PC-3 (cell line): ENCODE data around the gene THRB. TPM values are rescaled to one million over a fixed set of nuclear protein-coding genes. Genes with fewer than 3 reads are reported as not detected.

Experiments
- ATAC-seq: fragments of 200-7000 bp; cut with Tn5 transposase; 2 replicates; pipeline ENCODE4 v1.9.1; 2020; ENCODE audit warnings: mild to moderate bottlenecking, moderate library complexity
- BruUV-seq: library from RNA; stranded (reverse); fragments of 400-500 nt; replicated peaks from 2 replicates; lab custom pipeline; 2021; lab: Mats Ljungman, UMichigan
- CTCF ChIA-PET: fragments of 300-600 bp; sonication (Branson Sonifier 250); formaldehyde crosslinking; loops from one replicate; lab custom pipeline; 2022; ENCODE audit warnings: antibody characterized with exemption; lab: Charles Lee
- POLR2A ChIA-PET: fragments of 300-600 bp; sonication (Branson Sonifier 250); formaldehyde crosslinking; loops from one replicate; lab custom pipeline; 2022; ENCODE audit warnings: antibody characterized with exemption; ENCODE audit not compliant: unreplicated experiment; lab: Charles Lee
- DNase-seq: peaks from one replicate; pipeline ENCODE4 v3.0.0-alpha.2; 2015
- H2AFZ ChIP-seq: fragments of 300-600 bp; sonication (generic); 2 replicates; pipeline ENCODE4 v1.6.0; 2016; ENCODE audit warnings: antibody characterized with exemption, low read length
- H3F3A ChIP-seq: fragments of 300-600 bp; sonication (generic); one replicate; pipeline ENCODE4 v1.6.0; 2017; ENCODE audit warnings: antibody characterized with exemption, low read length, control low read depth, mild to moderate bottlenecking; ENCODE audit not compliant: unreplicated experiment
- H3K27ac ChIP-seq: fragments of 300-600 bp; sonication (generic); 2 replicates; pipeline ENCODE4 v1.5.1; 2016; ENCODE audit warnings: mild to moderate bottlenecking, low read length
- H3K27me3 ChIP-seq: fragments of 300-600 bp; sonication (generic); 2 replicates; pipeline ENCODE4 v1.6.1; 2016; ENCODE audit warnings: low read length, mixed read lengths
- H3K36me3 ChIP-seq: fragments of 300-600 bp; sonication (generic); 2 replicates; pipeline ENCODE4 v1.6.1; 2016; ENCODE audit warnings: low read depth, mixed run types, low read length, mixed read lengths
- H3K4me1 ChIP-seq: fragments of 300-600 bp; sonication (generic); 2 replicates; pipeline ENCODE4 v1.5.1; 2016; ENCODE audit warnings: low read length; ENCODE audit not compliant: insufficient read depth
- H3K4me2 ChIP-seq: fragments of 300-600 bp; sonication (generic); 2 replicates; pipeline ENCODE4 v1.6.0; 2016; ENCODE audit warnings: low read length
- H3K4me3 ChIP-seq: fragments of 300-600 bp; sonication (generic); 2 replicates; pipeline ENCODE4 v1.5.1; 2016; ENCODE audit warnings: mild to moderate bottlenecking, low read length, mixed read lengths
- H3K79me2 ChIP-seq: fragments of 300-600 bp; sonication (generic); 2 replicates; pipeline ENCODE4 v1.6.1; 2017; ENCODE audit warnings: low read length, mixed read lengths
- H3K9ac ChIP-seq: fragments of 300-600 bp; sonication (generic); 2 replicates; pipeline ENCODE4 v1.6.0; 2016; ENCODE audit warnings: mild to moderate bottlenecking, low read length
- H3K9me2 ChIP-seq: fragments of 300-600 bp; sonication (generic); replicated peaks from 2 replicates; pipeline ENCODE4 v1.6.1; 2016; ENCODE audit warnings: mixed run types, low read length, mixed read lengths
- H3K9me3 ChIP-seq: fragments of 300-600 bp; sonication (generic); 2 replicates; pipeline ENCODE4 v1.6.1; 2016; ENCODE audit warnings: low read length, mixed read lengths
- H4K20me1 ChIP-seq: fragments of 300-600 bp; sonication (generic); 2 replicates; pipeline ENCODE4 v1.6.1; 2016; ENCODE audit warnings: low read length, mixed read lengths
- EZH2 ChIP-seq: fragments of 300-600 bp; sonication (generic); IDR thresholded peaks from one replicate; pipeline ENCODE4 v1.6.1; 2017; ENCODE audit warnings: antibody characterized with exemption, mild to moderate bottlenecking, low read length; ENCODE audit not compliant: unreplicated experiment
- EZH2phosphoT487 ChIP-seq: fragments of 300-600 bp; sonication (generic); IDR thresholded peaks from 2 replicates; pipeline ENCODE4 v1.6.1; 2018; ENCODE audit warnings: mild to moderate bottlenecking, antibody characterized with exemption, low read length, borderline replicate concordance
- intact Hi-C: fragments of 100-400 bp; cut with micrococcal nuclease; formaldehyde crosslinking; loops from 2 replicates; pipeline ENCODE4 v1.9.0; 2023
- total RNA-seq: library from RNA; depleted of rRNA; stranded (reverse); fragments of >200 nt; gene quantifications from 2 replicates; pipeline ENCODE4 v1.2.3, GENCODE V29; 2014
- TF ChIP-seq, protein P1 (sequence below): fragments of 300-600 bp; sonication (generic); conservative IDR thresholded peaks from 2 replicates; pipeline ENCODE4 v1.5.1; 2017; ENCODE audit warnings: antibody characterized with exemption, low read depth, mild to moderate bottlenecking, low read length

The THRB gene
- total RNA-seq, 1 experiment from 2014 or later, result 9.7 TPM

DNA sequence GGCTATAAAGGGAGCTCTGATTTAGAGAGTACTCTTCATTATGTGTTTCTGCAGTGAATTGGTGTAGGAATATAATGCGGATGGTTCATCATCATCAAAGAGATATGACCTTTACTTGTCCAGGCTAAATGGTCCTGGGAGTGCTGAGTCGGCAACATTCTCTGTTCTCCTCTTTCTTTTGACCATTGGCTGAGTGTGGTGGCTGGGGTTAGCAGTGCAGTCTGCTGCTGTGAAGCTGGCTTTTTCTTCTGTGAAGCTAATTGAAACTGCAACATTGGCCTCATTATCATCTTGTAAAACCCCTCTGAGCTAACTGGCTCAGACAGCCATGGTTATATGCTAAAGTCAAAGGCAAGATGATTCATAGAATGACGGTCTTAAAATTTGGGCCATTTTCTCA, 83.8 kb downstream of the THRB start:
- Histone ChIP-seq H3K27ac (no peak overlapping the region), H3K9ac (no peak overlapping the region), H2AFZ (no peak overlapping the region), H3F3A (no peaks in the 10 kb centered on the region), H3K4me2 (no peak overlapping the region), H3K27me3 (no peaks in the 10 kb centered on the region), H4K20me1 (no peaks in the 10 kb centered on the region), H3K4me1 (no peaks in the 10 kb centered on the region), H3K9me3 (no peaks in the 10 kb centered on the region), H3K36me3 (no peaks in the 10 kb centered on the region), H3K79me2 (no peaks in the 10 kb centered on the region), H3K4me3 (no peak overlapping the region), H3K9me2 (no peaks in the 10 kb centered on the region)
- BruUV-seq, result no TSS peak
- CTCF ChIA-PET, result no interaction called here
- ATAC-seq (no peak), DNase-seq (no peak)
- intact Hi-C loops, result no loop called here
- POLR2A ChIA-PET, result no interaction called here
- TF ChIP-seq EZH2, result no peak
- TF ChIP-seq, protein P1, sequence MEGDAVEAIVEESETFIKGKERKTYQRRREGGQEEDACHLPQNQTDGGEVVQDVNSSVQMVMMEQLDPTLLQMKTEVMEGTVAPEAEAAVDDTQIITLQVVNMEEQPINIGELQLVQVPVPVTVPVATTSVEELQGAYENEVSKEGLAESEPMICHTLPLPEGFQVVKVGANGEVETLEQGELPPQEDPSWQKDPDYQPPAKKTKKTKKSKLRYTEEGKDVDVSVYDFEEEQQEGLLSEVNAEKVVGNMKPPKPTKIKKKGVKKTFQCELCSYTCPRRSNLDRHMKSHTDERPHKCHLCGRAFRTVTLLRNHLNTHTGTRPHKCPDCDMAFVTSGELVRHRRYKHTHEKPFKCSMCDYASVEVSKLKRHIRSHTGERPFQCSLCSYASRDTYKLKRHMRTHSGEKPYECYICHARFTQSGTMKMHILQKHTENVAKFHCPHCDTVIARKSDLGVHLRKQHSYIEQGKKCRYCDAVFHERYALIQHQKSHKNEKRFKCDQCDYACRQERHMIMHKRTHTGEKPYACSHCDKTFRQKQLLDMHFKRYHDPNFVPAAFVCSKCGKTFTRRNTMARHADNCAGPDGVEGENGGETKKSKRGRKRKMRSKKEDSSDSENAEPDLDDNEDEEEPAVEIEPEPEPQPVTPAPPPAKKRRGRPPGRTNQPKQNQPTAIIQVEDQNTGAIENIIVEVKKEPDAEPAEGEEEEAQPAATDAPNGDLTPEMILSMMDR, result no peak
- no peak for TF ChIP-seq EZH2phosphoT487

DNA sequence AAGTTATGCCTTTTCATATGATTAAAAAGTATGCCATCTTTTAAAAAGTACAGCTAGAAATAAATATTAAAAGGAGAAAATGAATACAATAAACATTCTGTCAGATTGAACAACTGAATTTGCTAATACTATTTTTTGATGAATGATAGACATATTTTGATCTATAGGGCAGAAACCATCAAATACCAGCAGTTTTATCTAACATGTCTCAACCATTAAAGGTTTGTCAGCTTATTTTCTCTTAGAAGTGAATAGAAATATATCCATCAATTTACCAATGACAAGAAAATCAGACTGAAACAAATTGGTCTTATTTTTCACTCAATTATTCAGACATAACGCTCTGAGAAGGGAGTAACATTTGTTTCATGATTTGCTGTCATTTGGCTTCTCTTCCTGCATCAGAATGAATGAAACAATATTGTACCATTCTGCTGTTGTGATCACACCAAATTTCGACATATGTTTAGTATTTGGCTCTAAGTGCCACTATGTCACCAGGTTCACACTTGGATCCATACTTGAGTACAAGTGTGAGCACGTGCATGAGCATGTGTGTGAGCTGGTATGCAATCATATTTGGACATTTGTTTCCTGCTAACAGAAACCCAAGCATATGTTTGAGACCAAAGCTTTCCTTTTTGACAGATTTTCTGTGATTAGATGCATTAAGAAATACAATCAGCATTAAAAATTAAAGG, 86.5 kb downstream of the THRB start:
- intact Hi-C loops, result no loop called here
- Histone ChIP-seq H3F3A (no peaks in the 10 kb centered on the region), H3K9me3 (no peaks in the 10 kb centered on the region), H3K9me2 (no peaks in the 10 kb centered on the region), H3K4me2 (no peak overlapping the region), H3K36me3 (no peaks in the 10 kb centered on the region), H3K4me1 (peaks cover 7% of the 10 kb centered on the region; the same call in 1 of the 2 replicates), H3K27ac (no peak overlapping the region), H4K20me1 (no peaks in the 10 kb centered on the region), H2AFZ (no peak overlapping the region), H3K9ac (no peak overlapping the region), H3K79me2 (no peaks in the 10 kb centered on the region), H3K27me3 (no peaks in the 10 kb centered on the region), H3K4me3 (no peak overlapping the region)
- TF ChIP-seq EZH2phosphoT487 (no peak), EZH2 (no peak)
- TF ChIP-seq, protein P1, result no peak
- BruUV-seq, result no TSS peak
- POLR2A ChIA-PET, result no interaction called here
- ATAC-seq (no peak), DNase-seq (no peak)
- CTCF ChIA-PET, result no interaction called here

DNA sequence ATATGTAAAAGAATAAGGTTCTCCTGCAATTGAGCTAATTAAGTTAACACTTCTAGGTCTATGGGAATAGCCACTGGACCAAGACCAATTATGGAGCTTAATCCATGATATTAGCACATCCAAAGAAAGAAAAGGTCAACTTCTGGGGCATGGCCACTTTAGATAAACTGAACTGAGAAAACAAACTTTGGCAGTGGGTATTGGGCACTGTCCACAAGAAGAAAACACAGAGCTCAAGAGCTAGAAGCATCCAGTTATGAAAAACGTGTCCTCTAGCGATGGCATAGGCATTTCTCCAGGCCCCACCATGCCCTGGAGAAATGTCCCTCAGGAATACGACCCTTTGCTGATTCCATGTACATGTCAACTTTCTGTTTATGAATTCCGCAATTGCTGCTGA, 87.8 kb downstream of the THRB start:
- intact Hi-C loops, result no loop called here
- Histone ChIP-seq H3K9me2 (no peaks in the 10 kb centered on the region), H4K20me1 (no peaks in the 10 kb centered on the region), H3K79me2 (no peaks in the 10 kb centered on the region), H3K36me3 (no peaks in the 10 kb centered on the region), H3K4me3 (no peak overlapping the region), H3F3A (no peaks in the 10 kb centered on the region), H3K27me3 (no peaks in the 10 kb centered on the region), H3K9me3 (no peaks in the 10 kb centered on the region), H3K9ac (no peak overlapping the region), H3K4me2 (no peak overlapping the region), H2AFZ (no peak overlapping the region), H3K4me1 (peaks cover 7% of the 10 kb centered on the region; the same call in 1 of the 2 replicates), H3K27ac (no peak overlapping the region)
- no peak for ATAC-seq
- ChIA-PET CTCF (no interaction called here), POLR2A (no interaction called here)
- TF ChIP-seq, protein P1, result no peak
- TF ChIP-seq EZH2, result no peak
- TF ChIP-seq EZH2phosphoT487, result no peak
- DNase-seq, result no peak
- no TSS peak for BruUV-seq
